HG03060 (cell line): ENCODE data around the gene CELF4.

Experiments used
- ATAC-seq: cut with Tn5 transposase; IDR thresholded peaks from one replicate; pipeline ENCODE4 v1.9.1; 2021; ENCODE audit warnings: low read depth, moderate number of reproducible peaks; ENCODE audit not compliant: unreplicated experiment

Gene CELF4

GRCh38 chr18:37565101-37565976, at the start of gene CELF4:
TSS of gene CELF4 (minus strand) at chr18:37565798.
- ATAC-seq: no peak

GRCh38 chr18:37613253-37613565, 47.6 kb upstream of the CELF4 start:
- ATAC-seq: no peak

GRCh38 chr18:37612524-37613252, 47.1 kb upstream of the CELF4 start:
- ATAC-seq: no peak

GRCh38 chr18:37611614-37612279, 46.1 kb upstream of the CELF4 start:
- ATAC-seq: no peak

- no peak for ATAC-seq
These were observed 43.3 kb upstream of the CELF4 start for GRCh38 chr18:37608876-37609275.

GRCh38 chr18:37607281-37607680, 41.7 kb upstream of the CELF4 start:
- no peak for ATAC-seq

- ATAC-seq: no peak
These were observed 38.4 kb upstream of the CELF4 start for GRCh38 chr18:37604032-37604431.

- ATAC-seq: no peak
These were observed 33.6 kb upstream of the CELF4 start for GRCh38 chr18:37598966-37599896.

- no peak for ATAC-seq
These were observed 32.8 kb upstream of the CELF4 start for GRCh38 chr18:37598396-37598795.

GRCh38 chr18:37590346-37590745, 24.7 kb upstream of the CELF4 start:
- ATAC-seq: no peak

GRCh38 chr18:37588289-37588688, 22.7 kb upstream of the CELF4 start:
- no peak for ATAC-seq

GRCh38 chr18:37586656-37587225, 21.1 kb upstream of the CELF4 start:
- ATAC-seq: no peak

- ATAC-seq: no peak
These were observed 19.5 kb upstream of the CELF4 start for GRCh38 chr18:37584952-37585695.

- ATAC-seq: no peak
These were observed 18.6 kb upstream of the CELF4 start for GRCh38 chr18:37584217-37584616.

GRCh38 chr18:37582261-37582660, 16.7 kb upstream of the CELF4 start:
- no peak for ATAC-seq

GRCh38 chr18:37578886-37579513, 13.4 kb upstream of the CELF4 start:
- no peak for ATAC-seq

GRCh38 chr18:37578182-37578678, 12.6 kb upstream of the CELF4 start:
- ATAC-seq: no peak

GRCh38 chr18:37577051-37577611, 11.5 kb upstream of the CELF4 start:
- ATAC-seq: no peak
